WI38 (cell line): ENCODE data around the gene ZSCAN22.

Experiments
- H3K4me3 ChIP-seq: 2 replicates; pipeline ENCODE4 v1.5.1; 2011; ENCODE audit warnings: low read depth, mild to moderate bottlenecking, control low read depth, low read length
- CTCF ChIP-seq: IDR thresholded peaks from 2 replicates; pipeline ENCODE4 v1.5.1; 2012; ENCODE audit warnings: low read depth, mild to moderate bottlenecking, control low read depth, low read length

Gene ZSCAN22

GRCh38 chr19:58381460-58382212 lies 54.8 kb downstream of the ZSCAN22 start:
- TF ChIP-seq CTCF: no peak
- peak overlapping the region; percentile 78 for H3K4me3 ChIP-seq

GRCh38 chr19:58382997-58383603 lies 56.3 kb downstream of the ZSCAN22 start:
- TF ChIP-seq CTCF: no peak
- no peak overlapping the region for H3K4me3 ChIP-seq

- no peak for TF ChIP-seq CTCF
These were observed 58.6 kb downstream of the ZSCAN22 start for GRCh38 chr19:58385313-58385890.

GRCh38 chr19:58385891-58386575 lies 59.2 kb downstream of the ZSCAN22 start:
- H3K4me3 ChIP-seq: peak overlapping the region; percentile 97
- no peak for TF ChIP-seq CTCF

More at GRCh38 chr19:58385313-58385890, 58.6 kb downstream of the ZSCAN22 start:
- H3K4me3 ChIP-seq: peak overlapping the region; percentile 97

GRCh38 chr19:58386576-58387337 lies 60.0 kb downstream of the ZSCAN22 start, which contains the start of gene RPS5:
Gene RPS5, plus strand, starts transcription at chr19:58387269. Its CDS starts 869 bp downstream, at chr19:58388138.
- TF ChIP-seq CTCF: no peak
- H3K4me3 ChIP-seq: peak within 1 kb of the TSS; percentile 97

GRCh38 chr19:58387338-58388174 lies 60.8 kb downstream of the ZSCAN22 start:
- no peak for TF ChIP-seq CTCF
- H3K4me3 ChIP-seq: peak overlapping the region; percentile 97
